Femur (tissue), 1 donor: ENCODE results near the gene EPB41L1.

Source experiments
- DNase-seq: peaks from one replicate; pipeline ENCODE4 v3.0.0-alpha.2; 2017

EPB41L1 gene

DNA sequence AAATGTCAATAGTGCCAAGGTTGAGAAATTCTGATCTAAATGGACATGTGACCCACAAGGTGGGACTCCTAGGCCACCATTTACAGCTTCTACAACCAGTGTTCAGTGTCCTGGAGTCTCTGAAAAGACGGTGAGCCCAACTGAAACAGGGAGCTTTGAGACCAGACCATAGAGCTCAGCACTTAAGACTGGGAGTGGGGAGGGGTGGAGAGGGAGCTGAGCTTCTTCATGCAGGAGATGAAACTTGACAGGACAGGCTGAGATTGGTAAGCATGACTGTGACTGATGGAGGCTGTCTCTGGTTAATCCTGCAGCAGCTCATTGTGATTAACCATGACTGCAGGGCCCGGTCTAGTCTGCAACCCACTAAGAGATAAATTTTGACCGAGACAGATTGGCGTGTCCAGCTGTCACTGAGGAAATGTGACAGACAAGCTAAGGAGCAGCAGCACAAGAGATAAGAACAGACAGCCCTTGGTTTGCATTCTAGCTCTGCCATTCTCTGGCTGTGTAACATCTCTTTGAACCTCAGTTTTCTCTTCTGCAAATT is 80.3 kb downstream of the EPB41L1 start:
- no peak for DNase-seq

DNA sequence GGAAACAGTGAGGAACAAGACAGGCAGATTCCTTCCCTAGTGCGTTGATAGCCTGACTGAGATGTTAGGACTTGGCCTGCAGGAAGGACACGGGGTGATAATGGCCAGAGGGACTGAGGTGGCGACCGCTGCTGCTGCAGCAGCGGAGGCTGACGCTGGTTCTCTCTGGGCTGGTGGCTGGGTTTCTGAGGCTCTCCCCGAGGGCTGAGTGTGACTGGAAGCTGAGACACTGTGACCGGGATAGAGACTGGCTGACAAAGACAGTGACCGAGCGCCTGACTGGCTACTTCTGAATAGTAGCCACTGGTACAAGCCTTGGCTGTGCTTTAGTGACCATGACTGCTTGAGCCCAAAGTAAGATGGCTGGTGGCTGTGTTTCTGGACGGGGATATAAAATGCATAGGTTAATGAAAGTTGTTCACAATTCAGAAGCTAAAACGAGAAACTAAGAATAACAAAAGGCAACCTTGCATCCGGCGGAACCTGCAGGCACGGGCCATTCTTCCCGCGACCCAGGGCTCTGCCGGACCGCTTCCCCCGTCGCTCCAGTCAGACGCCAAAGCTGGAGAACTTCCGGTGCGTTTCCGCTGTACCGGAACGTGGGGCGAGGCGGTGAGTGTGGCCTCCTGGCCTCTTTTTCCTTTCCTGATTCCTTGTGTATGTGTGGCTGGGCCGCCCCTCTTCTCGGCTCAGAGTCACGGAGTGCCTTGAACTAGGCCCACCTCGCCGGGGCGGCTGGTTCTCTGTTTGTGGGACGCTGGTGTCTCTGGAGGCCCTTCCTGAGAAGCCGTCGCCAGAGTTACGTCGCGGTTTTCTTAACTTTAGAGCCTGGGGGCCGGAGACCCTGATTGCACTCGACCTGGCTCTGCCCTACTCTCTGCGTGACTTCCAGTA is 81.6 kb downstream of the EPB41L1 start, which contains the start of gene AAR2:
AAR2 (plus strand) TSS at position 587 of the 894 bp plus-strand sequence. CDS start 3,391 bp downstream, outside the sequence.
- DNase-seq = peak; percentile 86

DNA sequence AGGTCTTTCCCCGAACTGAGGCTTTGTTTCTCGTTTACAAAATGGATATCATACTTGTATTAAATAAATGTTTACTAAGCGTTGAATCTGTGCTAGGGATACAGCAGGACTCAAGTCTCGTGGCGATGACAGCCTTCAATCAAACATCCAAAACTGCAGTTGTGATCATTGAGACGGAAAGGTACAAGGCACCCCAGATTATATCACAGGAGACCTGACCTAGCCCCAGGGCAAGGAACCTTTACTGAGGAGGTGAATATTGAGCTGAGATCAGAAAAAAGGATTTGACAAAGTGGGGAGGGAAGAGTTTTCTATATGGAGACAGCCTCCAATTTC is 82.2 kb downstream of the EPB41L1 start:
- no peak for DNase-seq

DNA sequence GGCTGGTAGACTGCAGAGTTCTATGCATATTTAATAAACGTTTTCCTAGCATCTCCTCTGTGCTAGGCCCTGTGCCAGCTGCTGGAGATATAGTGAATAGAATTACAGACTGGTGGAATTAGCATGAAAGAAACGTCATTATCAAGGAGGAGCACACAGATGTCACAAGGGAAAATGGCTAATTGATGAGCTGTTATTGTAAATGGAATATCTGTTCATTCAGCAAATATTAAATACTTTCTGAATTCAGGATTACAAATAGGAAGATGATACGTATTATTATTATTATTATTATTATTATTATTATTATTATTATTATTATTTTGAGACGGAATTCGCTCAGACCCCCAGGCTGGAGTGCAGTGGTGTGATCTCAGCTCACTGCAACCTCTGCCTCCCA is 82.9 kb downstream of the EPB41L1 start:
- DNase-seq = no peak

DNA sequence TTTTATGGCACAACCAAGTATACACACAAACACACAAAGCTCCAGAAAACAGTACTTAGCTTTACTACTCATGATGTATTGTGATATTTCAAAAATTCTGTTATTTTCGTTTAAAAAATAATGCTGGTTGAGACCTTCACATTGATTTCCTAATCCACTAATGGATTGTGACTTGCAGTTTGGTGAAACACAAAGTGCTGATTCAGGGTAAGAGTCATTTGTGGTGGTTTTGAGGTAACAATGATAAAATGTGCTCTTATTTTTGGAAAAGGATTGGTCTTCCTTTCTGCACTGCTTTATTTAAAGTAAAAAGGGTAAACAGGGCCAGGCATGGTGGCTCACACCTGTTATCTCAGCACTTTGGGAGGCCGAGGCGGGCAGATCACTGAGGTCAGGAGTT is 83.6 kb downstream of the EPB41L1 start:
- no peak for DNase-seq

DNA sequence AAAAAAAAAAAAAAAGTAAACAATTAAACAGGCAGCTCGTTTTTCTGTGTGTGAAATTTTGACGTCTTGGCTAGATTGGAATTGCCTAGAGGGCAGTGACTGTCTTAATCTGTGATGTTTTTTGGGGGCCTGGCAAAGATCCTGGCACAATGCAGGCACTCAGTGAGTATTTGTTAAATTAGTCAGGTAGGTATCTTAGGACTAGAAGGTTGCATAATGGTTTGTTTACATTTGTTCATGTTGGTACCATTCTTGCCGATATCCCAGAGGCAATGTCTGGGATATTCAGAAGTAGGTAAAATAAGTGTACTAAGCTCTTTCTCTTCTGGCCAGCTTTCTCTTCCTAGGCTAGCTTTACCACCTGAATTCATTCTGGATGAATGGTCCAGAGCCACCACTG is 84.2 kb downstream of the EPB41L1 start:
- no peak for DNase-seq

DNA sequence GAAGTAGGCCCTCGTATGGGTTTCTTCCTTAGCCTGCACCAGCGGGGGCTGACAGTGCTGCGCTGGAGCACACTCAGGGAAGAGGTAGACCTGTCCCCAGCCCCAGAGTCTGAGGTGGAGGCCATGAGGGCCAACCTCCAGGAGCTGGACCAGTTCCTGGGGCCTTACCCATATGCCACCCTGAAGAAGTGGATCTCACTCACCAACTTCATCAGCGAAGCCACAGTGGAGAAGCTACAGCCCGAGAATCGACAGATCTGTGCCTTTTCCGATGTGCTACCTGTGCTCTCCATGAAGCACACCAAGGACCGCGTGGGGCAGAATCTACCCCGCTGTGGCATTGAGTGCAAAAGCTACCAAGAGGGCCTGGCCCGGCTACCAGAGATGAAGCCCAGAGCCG is 85.5 kb downstream of the EPB41L1 start:
- DNase-seq = no peak

DNA sequence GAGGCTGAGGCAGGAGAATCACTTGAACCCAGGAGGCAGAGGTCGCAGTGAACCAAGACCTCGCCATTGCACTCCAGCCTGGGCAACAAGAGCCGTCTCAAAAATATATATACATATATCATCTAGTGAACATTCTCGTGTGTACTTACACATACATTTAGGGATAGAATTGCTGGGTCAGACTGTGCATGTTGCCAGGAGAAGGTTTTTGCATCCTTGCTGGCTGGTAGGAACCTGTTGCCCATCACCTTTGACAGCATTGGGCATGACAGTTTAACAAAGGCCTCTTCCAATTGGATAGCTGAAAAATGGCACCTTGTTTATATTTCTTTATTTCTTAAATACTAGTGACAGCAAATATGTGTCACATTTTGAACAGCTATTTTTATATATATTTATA is 87.1 kb downstream of the EPB41L1 start:
- no peak for DNase-seq

DNA sequence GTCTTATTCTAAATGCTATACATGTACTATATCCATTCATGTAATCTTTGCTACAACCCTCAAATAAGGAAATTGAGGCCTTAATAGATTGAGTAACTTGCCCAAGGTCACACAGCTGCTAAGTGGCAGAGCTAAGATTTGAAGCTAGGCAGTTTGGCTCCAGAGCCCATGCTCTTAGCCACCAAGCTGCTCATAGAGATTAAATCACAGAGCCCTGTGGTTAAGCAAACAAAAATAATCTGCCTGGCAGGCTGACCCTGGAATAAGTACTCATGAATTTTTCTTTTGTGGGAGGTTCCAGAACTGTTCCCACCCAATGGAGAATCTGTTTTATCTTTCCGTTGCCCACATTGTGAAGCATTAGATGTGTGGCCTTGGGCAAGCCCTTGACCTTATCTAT is 89.2 kb downstream of the EPB41L1 start:
- DNase-seq = no peak

DNA sequence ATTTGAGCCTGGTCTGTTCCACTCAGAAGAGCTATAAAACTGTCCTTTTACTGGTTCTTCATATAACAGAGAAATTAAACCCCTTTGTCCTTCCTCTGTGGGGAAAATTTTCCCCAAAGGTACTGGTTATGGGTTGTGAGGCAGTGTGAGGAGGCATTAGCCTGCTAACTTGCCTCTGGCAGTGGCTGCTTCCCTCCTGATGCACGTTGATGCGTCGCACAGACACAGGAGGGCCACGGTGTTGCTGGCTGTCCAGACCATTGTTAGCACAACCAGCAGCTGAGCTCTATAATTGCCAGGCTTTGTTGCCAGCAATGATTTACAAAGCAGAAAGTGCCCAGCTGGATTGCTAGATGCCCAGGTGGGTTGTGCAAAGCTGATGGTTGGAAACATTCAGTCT is 91.9 kb downstream of the EPB41L1 start:
- no peak for DNase-seq

DNA sequence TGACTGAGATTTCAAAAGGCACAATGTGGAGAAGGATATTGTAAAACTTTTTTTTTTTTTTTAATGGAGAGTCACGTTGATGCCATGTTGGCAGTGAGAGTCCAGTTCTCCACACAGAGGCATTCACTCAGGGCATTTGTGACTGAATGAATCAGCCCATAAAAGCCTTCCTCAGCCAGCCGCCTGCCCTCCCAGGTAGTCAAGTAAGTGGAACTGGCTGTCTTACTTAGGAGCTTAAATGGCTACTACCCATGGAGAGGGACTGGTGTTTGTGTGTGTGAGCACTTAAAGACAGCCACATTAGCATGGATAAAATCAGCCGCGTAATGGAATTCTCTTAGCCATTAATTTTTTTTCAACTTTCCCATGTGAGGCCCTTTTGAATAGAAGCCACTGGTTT is 94.3 kb downstream of the EPB41L1 start:
- DNase-seq = no peak

DNA sequence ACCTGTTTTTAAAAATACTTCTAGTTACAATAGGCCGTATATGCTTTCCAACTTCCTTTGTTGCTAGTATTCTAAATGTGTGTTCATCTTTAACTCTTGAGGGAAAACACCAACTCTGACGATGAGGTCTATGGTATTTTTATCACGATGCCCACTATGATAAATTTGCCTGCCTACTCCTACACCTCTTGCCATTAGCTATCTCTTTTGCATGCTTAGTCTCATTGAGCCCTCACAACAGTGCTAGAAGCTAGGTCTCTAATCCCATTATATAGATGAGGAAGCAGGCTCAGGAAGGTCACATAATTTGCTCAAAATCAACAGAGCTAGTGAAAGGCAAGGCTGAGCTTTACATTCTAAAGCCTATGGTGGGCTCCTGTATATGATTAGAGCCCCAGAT is 94.9 kb downstream of the EPB41L1 start:
- no peak for DNase-seq

DNA sequence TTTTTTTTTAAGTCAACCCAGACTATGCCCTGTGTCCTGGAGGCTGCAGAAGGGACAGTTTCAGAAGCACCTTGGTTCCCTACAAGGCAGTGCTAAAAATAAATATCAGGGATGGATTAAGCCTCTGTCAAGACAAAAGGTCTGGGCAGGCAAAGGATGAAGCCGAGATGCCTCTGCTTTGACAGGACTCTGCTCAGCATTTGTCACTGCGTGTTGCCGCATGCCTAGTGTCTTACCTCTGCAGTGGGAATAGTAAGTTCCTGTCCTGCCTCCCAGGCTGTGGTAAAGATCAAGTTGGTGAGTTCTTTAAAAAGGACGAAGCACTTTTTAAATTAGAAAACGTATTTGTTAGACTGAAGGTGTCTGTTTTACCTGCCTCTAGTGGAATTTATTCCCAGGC is 96.9 kb downstream of the EPB41L1 start:
- no peak for DNase-seq

DNA sequence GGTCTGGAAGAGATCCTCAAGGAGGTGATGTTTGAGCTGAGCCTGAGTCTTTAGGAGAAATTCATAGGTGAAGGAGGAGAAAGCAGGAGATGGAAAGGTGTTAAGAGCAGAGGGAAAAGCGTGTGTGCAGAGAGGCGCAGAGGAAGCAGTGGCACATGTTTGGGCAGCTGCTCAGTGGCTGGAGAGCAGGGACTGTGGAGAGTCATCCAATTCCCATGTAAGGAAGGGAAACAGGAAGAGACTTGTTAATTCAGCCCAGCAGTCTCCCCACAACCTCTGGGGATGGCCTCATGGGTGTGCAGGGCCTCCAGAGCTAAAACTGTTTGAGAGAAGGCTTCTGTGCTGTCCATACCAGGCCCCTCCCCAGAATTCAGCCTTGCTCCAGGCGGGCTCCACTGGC is 98.0 kb downstream of the EPB41L1 start:
- no peak for DNase-seq

DNA sequence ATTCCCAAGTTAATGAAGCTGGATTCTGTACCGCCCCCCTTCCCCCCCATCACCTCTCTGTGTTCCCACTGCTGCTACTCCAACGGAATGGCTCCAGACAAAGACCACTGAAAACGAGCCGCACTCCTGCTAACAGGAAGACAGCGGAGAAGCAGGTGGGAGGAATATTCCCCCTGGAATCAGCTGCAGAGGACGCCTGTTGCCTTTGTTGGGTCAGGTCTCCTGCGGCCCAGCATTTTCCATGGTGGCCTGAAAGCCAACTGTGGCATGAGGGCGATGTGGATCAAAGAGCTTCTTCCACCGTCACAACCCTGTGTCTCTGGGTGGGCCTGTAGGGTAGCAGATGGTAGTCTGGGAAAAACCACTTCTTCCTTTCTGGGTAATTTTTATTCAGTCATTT is 98.5 kb downstream of the EPB41L1 start:
- no peak for DNase-seq

DNA sequence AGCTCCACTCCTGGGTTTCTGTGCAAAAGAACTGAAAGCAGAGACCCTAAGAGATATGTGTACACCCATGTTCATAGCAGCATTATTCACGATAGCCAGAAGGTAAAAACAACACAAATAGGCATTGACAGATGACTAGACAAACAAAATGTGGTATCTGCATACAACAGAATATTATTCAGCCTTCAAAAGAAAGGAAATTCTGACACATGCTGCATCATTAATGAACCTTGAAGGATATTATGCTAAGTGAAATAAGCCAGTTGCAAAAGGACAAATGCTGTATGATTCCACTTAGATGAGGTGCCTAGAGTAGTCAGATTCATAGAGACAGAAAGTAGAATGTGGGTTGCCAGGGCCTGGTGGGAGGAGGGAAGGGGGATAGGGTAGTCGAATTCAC is 99.5 kb downstream of the EPB41L1 start:
- no peak for DNase-seq

DNA sequence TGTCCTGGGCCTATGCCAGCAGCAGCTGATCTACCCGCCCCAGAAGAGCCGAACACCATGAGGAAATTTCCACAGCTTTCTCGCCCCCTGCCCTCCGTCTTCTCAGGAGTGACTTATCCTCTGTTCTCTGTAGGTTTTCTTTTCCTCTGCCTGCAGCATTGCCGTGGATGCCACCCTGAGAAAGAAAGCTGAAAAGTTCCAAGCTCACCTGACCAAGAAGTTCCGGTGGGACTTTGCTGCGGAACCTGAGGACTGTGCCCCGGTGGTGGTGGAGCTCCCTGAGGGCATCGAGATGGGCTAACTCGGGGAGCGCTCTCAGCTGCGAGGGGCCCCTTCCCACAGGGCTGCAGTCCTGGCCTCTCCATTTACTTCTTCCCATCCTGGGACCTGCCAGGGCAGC is 100.9 kb downstream of the EPB41L1 start:
- DNase-seq = no peak

DNA sequence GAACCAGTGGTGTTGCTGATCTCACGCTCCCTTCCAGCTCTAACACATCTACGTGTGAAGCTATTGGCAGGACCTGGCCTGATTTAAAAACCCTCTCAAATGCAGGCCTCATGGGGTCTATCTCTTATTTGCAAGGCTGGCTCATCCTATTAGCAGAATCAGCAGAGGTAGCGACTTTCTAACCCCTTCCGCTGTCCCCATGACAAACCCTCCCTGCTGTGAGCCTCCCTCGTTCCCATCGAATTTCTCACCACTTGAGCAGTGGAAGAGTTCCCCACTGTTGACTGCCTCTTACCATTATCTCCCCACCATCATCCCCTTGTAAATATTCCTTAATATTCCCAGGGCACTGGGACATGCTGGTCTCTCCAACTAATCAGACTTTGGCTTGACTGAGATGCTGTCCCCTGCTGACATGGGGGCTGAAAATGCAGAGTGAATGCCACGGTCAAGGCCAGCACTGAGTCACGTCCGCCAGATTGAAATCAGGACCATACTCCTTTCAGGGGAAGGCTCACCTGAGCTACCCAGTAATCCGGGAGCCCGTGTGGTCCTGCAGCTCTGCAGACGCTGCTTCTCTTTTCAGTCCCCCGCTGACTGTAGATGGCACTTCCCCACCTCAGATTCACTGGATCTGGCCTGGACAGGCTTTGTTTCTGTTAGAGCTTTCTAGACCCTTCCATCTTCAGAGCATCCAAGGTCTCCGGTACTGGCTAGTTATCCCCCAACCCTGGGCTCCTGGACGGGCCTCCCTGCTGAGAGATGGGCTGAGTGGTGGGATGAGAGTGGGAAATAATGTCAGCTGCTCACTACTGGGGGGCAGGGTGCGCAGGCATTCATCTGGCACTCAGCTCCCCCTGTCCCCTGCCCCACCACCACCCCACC is 104.9 kb downstream of the EPB41L1 start:
- DNase-seq = no peak

DNA sequence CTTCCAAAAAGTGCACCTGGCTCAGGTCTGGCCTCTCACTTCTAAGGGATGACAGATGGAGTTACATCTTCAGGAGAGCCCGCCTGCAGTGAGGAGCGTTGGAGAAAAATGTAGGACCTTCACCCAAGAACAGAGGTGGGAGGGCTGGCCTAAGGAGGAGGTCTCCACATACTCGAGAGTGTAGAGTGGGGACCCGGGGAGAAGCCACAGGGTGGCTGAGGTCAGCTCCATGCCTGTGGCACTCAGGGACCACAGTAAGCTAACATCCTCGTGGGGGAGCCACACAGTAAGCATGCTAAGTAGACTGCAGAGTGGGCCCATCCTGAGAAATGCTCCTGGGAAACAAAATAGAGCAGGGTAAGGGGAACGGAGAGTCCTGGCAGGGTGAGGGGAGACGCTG is 105.8 kb downstream of the EPB41L1 start:
- no peak for DNase-seq

DNA sequence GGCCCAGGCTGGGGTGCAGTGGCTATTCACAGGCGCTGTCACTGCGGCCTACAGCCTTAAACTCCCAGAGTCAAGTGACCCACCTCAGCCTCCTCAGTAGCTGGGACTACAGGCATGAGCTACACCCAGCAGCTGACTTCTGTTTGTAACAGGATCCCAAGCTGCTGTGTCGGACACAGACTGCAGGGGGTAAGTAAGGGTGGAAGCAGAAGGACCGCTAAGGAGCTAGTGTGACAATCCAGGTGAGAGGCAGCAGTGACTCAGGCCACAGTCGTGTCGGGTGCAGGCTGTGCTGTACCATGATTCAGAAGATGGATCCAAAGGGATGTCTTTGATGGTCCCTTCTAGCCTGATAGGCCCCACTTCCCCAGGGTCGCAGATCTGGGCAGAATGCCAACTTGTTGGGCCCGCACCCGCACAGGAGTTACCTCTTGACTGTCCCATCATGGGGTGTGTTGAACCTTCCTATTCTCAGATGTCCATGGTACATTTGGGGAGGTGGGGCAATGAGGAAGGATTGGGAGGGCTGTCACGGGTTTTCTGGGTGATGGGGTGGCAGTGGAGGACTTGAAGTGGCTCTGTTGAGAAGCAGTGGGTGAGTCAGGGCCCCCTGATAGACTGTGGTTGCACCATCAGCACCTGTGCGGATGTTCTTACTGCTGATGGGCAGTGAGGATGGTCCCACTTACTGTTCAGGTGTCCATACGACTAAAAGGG is 107.0 kb downstream of the EPB41L1 start:
- DNase-seq = no peak

DNA sequence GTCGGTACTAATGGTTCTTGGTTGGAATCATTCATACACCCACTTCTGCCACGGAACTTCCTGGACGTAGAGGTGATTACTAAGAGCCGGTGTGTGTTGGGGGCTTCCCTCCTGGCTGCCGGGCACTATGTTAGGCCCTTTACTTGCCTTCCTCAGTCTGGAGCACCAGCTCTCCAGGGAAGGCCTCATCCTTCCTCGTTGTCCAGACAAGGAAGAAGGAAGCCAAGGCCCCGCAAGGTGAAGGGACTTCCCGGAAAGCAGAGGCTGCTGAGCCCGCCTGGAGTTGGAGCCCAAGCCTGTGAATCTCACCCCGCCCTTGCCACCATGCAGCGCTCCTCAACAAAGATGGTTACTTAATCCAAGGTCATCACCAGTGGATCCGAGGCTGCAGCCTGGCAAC is 107.9 kb downstream of the EPB41L1 start:
- no peak for DNase-seq

DNA sequence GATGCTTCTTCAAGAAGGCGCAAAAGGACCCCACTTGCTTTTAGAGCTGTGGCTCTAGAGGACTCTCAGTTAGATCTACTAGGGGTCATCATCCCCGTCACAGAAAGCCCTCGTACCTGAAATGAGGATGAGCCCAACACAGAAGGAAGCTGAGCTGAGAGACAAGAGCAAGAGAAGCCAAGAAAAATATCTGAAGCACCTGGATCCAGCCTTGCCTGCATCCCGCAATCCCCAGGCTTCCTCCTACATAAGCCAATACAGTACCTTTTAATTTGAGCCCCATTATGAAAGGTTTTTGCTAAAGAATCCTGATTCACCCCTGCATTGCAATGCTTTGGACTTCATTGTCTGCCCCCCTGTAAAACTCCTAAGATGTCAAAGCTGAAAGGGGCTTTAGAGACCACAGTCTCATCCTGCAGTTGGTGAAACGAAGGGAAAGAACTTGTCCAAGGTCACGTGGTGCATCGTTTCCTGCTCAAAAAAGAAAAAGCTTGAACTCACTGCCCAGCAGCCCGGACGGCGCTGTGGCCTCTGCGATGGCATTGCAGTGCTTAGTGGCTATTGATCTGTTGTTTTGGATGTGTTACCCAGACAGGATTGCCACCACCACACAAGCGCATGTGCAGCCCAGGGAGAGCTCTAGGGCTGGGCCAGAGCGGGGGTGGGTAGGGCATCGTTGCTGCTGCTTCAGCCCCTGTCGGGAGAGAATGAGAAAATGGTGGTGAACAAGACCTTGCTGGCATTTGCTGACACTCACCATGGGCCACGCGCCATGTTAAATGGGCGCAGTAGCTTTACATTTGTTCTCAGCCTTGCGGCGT is 110.1 kb downstream of the EPB41L1 start:
- no peak for DNase-seq
